Measurements from ENCODE around the gene MTHFSD.

MTHFSD gene

DNA sequence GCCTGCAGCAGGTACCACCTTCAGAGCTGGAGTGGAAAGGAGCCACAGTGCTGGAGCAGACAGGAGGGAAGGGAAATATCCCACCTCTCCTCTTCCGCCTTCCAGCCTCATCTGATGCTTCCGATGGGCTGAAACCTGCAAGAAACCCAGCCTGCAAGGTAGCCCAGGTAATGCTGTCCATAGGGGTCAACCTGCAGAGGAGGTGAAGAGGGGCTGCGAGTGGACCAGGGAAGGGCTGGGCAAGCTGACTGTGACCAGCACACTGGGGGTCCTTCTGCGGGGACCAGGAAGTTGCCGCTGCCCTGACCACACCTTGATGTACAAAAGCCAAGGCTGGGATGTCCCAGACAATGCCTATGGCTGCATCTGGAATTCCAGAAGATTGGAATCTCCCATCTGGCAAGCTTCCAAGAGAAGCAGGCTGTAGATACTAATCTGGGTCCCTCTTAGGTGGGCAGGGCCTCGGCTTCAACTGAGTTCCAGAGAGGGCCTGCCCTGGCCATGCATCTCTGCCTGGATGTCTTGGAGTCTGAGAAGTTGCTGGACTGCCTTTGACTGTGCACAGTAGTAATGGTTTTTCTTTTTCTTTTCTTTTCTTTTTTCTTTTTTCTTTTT lies 29.1 kb upstream of the MTHFSD start:
- DNase-seq (ENCODE audit: low read depth in 2 of 2) = no peak

DNA sequence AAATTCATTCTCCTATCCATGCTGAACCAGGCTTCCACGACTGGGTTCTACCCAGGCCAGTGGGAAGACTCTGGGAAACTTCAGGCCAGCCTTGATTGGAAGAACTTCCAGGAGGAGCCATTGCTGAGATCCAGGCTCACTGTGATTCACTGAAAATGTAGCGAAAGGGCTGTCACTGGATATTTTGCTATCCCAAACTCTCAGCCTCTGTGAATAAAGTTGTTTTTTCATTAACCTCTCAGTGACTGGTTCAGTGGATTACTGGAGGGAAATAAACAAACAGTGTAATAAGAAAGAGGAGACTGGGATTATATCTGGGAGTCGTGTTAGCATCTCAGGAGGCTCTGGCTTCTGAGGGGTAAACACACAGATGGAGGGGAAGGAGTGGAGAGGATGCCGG lies 26.4 kb upstream of the MTHFSD start:
- no peak for DNase-seq (ENCODE audit: low read depth in 2 of 2)

DNA sequence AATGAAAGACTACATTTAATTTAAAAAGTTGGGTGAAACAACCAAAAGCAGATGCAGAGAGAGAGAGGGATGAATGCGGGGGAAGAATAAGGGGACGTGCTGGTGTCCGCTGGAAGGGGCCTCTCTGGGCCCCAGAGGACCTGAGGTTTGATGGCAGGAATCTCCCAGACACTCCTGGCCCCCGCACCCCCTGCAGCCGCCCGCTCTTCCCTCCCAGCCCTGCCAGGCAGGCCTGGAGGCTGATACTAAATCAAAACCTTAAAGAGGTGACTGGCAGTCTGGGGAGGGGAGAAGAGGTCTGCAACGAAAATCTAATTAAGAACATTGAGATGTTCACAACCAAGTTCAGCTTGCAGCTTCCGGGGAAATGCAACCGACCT lies 25.7 kb upstream of the MTHFSD start:
- DNase-seq (ENCODE audit: low read depth in 2 of 2) = no peak

DNA sequence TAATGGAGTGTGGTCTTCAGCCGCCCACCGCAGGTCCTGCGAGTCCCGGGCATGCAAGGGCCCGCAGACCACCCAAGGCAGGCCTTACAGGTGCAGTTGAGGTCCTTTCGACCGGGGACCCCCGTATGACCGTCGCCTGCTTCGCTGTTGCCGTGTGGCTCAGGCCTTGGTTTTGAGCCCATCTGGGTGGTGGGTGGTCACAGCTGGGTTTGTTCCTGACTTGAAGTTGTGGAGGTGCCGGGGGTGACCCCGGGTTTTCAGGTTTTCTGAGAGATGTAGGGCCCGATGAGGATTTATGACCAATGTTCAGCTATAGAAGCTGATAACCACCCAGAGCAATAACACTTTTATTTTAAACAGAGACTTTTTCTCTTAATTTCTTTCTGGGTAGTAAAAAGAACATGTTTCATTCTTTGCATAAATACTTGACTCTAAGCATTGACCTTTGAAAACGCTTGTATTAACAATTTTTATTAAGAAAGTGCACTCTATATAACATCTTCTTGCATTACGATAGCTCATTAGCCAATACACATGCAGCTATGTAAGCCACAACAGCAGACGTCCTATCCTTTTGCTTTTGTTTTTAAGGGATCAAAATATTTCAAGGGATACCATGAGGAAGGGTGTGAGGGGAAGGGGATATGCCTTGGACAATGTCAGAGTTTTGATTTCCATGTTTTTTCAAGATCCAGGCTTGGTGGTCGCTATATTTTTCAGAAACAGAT lies 25.2 kb upstream of the MTHFSD start:
- DNase-seq (ENCODE audit: low read depth in 2 of 2) = no peak

DNA sequence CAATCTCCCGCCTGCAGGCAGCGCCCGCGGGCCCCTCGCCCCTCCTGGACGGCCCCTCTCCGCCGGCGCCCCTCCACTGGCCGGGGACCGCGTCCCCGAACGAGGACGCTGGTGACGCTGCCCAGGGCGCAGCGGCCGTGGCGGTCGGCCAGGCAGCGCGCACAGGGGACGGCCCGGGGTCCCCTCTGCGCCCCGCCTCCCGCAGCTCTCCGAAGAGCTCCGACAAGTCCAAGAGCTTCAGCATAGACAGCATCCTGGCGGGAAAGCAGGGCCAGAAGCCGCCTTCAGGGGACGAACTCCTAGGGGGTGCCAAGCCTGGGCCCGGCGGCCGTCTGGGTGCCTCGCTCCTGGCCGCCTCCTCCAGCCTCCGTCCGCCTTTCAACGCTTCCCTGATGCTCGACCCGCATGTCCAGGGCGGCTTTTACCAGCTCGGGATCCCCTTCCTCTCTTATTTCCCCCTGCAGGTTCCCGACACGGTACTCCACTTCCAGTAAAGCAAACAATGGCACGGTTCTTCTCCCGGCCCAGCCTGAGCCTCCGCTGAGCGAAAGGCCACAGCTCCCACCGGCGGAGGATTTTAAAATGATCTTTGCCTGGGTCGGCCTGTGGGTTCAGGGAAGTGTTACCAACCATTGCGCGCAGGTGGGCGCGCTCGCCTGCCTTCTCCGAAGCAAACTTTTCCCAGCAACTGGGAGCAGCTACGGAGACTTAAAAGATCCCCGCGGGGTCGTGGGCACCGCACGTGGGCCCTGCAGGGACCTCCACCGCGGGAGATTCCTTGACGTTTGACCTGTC lies 24.4 kb upstream of the MTHFSD start:
- no peak for DNase-seq (ENCODE audit: low read depth in 2 of 2)

DNA sequence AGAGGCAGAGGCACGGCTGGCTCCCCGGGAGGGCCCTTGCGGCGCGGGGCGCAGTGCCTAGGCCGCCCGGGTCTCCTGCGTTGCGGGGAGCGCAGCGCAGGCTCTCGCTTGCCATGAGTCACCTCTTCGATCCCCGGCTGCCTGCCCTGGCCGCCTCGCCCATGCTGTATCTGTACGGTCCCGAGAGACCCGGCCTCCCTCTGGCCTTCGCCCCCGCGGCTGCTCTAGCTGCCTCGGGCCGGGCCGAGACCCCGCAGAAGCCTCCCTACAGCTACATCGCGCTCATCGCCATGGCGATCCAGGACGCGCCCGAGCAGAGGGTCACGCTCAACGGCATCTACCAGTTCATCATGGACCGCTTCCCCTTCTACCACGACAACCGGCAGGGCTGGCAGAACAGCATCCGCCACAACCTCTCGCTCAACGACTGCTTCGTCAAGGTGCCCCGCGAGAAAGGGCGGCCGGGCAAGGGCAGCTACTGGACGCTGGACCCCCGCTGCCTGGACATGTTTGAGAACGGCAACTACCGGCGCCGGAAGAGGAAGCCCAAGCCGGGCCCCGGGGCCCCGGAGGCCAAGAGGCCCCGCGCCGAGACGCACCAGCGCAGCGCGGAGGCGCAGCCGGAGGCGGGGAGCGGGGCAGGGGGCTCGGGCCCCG lies 23.7 kb upstream of the MTHFSD start:
- no peak for DNase-seq (ENCODE audit: low read depth in 2 of 2)

DNA sequence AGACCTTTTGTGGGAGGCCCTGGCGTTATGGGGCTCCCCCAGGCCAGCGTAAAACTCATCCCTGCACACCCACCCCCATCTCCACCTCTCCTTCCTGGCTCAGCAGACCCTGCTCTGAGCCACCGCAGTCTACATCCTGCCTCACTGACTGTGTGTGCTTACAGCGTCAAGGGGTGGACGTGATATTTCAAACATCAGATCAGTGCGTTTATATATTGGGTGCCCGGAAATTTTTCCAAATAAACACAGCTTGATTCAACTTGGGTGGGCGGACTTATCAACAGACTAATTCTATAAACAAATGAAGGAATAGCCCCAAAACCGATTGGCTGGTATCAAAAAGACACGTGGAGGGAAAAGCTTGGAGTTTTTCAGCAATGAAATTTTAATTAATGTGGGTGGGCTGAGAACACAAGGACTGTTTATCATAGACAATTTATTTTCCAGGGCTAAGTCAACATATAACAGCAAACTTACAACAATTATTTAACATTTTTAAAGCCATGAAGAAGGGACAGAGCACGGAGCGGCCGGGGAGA lies 23.1 kb upstream of the MTHFSD start, which contains the start of gene FOXL1:
Gene FOXL1, plus strand, starts transcription at position 489 of the 539 bp plus-strand sequence. CDS start 175 bp downstream, outside the sequence.
- no peak for DNase-seq (ENCODE audit: low read depth in 2 of 2)

DNA sequence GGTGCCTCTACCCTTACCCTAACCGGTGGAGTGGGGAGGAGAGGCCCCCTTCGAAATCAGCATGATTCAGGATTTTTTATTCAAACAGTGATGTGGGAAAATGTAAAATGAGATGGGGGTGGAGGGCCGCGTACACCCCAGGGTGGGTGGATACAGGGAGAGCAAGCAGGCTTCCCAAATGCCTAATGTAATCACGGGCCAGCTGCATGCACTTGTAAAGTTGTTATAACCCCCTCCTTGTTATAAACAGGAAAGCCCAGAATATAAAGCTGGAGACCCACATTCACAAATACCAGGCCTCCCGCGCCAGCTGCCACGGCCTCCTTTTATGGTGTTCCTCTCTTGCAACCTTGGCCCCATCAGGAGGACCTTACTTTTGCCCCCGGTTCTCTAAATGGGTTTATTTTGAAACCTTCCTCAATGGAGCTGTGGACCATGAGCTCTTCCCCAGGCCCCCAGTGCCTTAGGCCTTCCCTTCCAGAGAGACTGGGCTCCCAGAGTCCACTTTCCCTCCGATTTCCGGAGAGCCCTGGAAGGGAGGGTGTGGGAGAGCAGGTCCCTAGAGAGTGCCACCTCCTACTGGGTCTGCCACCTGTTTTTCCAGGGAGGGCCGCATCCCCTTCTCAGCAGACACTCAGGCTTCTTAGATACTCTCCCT lies 22.4 kb upstream of the MTHFSD start:
- DNase-seq (ENCODE audit: low read depth in 2 of 2) = no peak

DNA sequence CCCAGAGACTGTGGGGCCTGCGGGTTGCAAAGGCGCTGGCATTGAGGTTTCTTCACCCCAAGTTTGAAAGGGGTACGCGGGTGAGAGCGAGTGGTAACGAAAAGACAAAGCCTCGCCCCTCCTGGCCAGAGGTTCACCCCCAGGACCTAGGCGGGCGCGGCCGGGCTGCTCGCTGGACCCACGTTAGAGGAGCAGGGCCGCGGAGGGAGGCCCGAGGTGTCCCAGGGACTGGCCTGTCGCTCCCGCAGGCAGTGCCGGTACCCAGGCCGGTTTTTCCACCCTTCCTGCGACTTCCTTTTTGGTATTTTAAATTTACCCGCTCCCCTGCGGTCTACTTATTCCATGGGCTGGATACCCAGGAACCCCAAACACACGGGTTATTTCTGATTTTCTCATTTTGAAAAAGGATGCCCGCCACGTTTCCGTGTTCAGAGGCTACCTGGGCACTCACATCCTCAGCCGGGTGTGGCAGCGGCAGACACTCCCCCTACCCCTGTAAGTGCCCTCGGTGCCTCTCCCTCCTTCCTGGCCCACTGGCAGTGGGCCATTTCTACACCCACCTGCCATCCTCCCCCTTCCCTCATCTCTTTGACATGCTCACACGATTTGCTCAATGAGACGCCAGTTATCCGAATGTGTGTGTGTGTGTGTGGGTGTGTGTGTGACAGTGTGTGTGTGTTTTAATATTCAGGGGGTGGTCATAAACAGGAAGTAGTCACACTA lies 21.7 kb upstream of the MTHFSD start:
- DNase-seq (ENCODE audit: low read depth in 2 of 2) = no peak

DNA sequence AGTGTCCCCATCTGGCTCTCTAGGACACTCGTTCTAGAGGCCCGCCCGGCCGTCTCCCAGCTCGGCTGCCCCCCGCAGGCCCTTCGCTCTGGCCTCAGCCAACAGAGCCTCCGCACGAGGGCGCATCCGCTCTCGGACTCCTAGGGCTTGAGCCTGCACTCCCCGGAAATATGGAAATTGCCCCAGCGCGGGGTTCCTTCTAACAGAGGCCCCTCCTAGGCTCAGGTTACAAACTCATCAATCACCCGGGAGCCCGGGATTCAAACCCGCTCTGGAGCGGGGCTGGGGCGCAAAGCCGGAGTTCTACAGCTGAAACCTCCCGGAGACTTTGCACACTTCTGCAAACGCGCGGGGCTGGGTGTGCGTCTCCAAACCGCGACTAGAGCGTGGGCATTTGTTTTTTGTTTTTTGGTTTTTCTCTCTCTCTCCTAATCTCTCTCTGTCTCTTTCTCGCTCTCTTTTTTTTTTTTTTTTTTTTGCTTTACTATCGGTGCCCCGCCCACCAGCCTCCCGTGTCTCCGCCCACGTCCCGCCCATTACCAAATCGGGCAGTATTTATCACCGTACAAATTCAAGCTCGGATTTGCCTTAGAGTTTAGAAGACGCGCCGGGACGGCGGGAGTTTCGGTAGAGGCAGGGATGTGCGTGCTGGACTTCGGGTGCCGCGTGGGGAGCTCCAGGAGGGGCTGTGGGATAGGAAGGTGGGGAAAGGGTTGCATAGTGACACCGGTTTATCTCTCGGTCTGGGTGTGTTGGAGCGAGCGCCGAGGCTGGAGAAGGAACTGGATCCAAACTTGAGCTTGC lies 20.9 kb upstream of the MTHFSD start:
- DNase-seq (ENCODE audit: low read depth in 2 of 2) = peak; percentile 92 to 93

DNA sequence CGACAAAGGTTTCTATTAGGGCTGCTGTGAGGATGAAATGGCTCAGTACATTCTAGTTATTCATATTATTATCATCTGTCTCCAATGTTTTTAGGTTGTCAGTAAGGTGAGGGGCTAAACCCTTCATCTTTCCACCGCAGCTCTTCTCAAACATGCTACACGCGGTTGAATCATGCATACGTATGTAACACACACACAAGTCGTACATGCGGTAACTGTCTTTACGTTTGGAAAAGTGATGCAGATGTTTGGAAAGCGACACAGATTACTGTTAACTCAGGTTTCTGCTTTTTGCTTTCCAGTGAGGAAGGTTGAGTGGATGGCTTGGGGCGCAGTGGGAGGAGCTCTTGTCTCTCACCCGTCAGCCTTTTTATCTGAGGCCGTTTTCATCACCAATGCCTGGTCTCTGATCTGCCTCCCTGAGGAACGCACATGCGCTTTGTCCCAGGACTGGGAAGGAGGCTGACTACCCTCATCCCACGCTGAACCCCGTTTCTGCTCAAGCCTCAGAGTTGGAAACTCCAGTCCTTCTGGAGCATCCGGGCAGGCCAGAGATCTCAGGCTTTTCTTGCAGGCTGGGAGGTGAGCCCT lies 20.2 kb upstream of the MTHFSD start:
- DNase-seq (ENCODE audit: low read depth in 2 of 2) = no peak

DNA sequence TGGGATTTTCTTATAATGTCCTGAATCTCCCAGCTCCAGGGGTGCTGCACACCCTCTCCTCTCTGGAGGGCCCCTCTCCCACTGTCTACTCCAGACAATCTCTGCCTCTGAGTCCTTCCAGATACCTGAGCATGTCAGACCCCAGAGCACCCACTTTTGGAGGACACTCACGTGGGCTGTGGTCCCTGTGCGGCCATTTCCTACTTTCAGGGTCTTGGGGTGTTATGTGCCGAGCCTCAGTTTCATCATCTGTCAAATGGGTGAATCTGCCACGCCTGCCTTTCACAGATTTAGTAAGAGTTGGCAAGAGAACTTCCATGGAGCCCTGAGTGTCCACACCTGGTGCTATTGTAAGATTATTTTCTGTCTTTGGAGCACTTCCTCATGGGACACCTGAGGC lies 19.6 kb upstream of the MTHFSD start:
- DNase-seq (ENCODE audit: low read depth in 2 of 2) = no peak

DNA sequence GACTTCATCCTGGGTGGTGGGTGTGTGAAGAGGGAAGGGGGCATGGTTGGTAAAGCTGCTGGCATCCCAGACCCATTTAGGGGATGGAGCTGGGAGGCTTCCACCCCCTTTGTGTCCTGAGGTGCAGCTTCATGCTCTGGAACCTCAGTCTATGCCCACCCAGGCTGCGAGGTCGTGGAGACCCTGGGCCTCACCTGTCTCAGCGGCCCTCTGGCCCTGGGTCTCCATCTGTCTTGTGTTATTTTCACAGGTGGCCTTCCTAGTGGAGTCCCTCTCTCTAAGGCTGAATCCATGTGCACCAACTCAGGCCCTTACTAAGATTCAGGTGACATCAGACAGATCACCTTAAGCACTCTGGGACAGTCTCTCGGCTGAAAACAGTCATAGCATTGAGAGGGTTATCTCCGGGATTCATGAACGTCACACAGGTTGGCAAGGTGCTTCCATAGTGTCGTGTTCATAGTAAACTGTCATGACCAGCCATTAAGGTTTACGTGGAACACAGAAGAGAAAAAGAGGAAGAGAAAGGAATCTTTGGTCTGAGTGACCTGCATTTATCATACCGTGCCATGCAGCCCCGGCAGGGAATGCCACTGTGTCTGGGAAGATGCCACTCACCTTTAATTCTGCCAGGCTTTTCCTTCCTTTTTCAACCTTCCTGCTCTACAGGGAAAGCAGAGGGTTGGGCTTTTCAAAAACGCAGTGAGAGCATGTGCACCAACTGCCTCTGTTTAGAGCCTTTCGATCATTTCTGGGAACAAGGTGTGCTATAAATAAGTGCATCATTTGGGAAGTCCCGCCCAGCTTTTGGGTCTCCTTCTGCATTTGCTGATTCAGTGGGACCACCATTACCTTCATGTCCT lies 18.8 kb upstream of the MTHFSD start:
- DNase-seq (ENCODE audit: low read depth in 2 of 2) = no peak

DNA sequence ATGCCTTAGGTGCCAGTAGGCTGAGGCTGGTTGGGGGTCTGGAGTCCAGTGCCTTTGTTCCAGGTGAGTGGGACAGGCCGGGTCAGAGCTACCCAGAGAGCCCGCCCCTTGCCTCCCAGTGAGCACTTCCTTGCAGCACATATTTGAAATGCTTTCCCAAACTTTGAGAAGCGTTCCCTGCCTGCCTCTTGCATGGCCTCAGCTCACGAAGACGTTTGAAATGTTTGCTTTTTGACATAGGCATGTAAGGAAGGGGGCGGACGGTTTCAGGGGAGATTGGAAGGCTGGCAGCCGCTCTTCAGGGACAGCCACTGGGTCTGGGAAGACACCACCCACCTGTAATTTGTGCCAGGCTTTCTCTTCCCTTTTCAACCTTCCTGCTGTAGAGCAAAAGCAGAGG lies 18.2 kb upstream of the MTHFSD start:
- DNase-seq (ENCODE audit: low read depth in 2 of 2) = no peak

DNA sequence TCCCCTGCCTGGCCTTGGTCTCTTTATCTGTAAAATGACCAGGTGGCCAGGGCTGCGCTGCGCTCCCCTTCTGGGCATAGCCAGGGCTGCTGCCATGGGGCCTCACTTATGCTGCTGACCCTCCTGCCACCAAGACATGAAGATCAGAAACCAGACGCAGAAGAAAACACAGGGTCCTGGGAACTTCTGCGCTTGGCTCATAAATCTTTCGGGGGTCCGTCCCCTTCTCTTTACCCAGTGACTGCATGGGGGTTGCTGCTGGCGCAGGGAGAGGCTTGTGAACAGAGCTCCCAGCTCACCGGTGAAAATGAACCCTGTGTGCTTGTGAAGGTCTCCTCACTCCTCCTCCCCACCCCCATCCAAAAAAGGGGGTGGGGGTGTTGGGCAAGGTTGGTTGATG lies 17.6 kb upstream of the MTHFSD start:
- DNase-seq (ENCODE audit: low read depth in 2 of 2) = no peak

DNA sequence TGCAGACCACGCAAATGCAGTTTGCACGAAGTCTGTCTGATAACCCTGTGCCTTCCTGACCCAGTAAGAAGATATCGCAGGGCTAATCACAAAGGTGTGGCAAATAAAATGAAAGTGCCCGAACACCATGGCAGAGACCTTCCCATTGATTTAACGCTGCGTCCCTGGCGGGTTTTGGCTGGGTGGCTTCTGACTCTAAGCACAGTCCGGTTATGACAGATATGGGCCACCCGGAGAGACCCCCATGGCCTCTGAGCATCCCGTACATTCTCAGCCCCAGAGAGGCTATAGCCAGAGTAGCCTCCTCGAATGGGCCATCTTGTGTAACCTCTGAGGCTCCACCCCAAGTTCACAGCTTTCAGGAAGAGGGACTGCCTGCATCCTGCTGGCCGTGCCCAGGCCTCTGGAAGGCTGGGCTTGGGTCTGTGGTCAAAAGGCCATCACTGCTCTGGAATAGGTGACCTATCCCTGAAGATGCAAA lies 17.0 kb upstream of the MTHFSD start:
- DNase-seq (ENCODE audit: low read depth in 2 of 2) = no peak

DNA sequence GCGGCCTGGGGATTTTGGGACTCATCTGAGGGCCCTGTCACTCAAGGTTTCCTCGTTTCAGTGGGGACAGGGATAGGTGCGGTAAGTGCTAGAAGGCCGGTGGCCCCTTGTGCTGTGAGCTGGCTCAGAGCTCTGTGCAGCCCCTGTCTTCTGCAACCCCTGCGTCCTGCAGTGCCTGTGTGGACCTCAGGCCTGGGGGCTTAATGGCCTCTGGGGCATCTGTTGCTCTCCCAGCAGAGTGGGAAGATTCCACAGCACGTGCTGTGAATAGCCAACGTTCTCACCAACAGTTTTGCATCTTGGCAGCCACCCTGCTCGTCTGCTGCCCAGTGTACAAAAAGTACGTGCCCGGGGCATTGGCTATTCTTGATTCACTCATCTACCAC lies 16.5 kb upstream of the MTHFSD start:
- DNase-seq (ENCODE audit: low read depth in 2 of 2) = no peak

All from fibroblast of skin of left biceps (primary cell).